ENCODE results near the gene LRP1B.

Gene LRP1B

DNA sequence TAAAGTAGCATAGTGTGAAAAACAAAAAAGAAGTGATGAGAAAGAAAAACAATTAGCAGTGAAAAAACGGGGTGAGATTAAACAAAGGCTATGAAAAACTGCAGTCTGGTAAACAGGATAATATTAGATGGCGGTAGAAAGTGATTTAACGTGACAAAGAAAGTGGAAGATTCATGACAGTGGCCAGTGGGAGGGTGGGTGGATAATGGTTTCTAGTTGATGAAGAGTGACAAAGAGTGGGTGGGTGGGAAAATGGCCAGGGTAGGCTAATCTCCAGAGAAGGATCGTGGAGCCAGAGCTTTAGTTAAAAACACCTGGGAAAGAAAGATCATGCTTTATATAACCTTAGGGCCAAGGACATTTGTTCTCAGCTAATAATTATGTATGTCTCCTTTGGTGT lies 1667.8 kb downstream of the LRP1B start:
- Histone ChIP-seq H3K27me3 (ENCODE audit: insufficient read depth, low read length, poor library complexity, severe bottlenecking) (no peaks in the 10 kb centered on the region), H3K4me1 (ENCODE audit: insufficient read depth, low read length, poor library complexity, severe bottlenecking) (no peaks in the 10 kb centered on the region), H3K4me2 (ENCODE audit: low read depth, low read length, poor library complexity, severe bottlenecking) (no peak overlapping the region), H3F3A (ENCODE audit: low read depth) (no peaks in the 10 kb centered on the region), H3K9ac (ENCODE audit: low read depth, low read length, poor library complexity, severe bottlenecking) (no peak overlapping the region), H2AFZ (ENCODE audit: low read length) (no peak overlapping the region), H4K20me1 (ENCODE audit: insufficient read depth, low read length, poor library complexity, severe bottlenecking) (no peaks in the 10 kb centered on the region), H3K9me2 (replicated peaks; ENCODE audit: low read depth, low read length) (no peaks in the 10 kb centered on the region), H3K9me3 (ENCODE audit: insufficient read depth, low read depth, low read length) (no peaks in the 10 kb centered on the region), H3K4me3 (ENCODE audit: low read length, poor library complexity, severe bottlenecking) (no peak overlapping the region), H3K36me3 (ENCODE audit: insufficient read depth, low read length) (no peaks in the 10 kb centered on the region), H3K79me2 (ENCODE audit: insufficient read depth, low read length) (no peaks in the 10 kb centered on the region)
- TF ChIP-seq, protein P1, sequence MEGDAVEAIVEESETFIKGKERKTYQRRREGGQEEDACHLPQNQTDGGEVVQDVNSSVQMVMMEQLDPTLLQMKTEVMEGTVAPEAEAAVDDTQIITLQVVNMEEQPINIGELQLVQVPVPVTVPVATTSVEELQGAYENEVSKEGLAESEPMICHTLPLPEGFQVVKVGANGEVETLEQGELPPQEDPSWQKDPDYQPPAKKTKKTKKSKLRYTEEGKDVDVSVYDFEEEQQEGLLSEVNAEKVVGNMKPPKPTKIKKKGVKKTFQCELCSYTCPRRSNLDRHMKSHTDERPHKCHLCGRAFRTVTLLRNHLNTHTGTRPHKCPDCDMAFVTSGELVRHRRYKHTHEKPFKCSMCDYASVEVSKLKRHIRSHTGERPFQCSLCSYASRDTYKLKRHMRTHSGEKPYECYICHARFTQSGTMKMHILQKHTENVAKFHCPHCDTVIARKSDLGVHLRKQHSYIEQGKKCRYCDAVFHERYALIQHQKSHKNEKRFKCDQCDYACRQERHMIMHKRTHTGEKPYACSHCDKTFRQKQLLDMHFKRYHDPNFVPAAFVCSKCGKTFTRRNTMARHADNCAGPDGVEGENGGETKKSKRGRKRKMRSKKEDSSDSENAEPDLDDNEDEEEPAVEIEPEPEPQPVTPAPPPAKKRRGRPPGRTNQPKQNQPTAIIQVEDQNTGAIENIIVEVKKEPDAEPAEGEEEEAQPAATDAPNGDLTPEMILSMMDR (conservative IDR thresholded peaks at IDR 0.05; ENCODE audit: low read length) = no peak
- TF ChIP-seq EZH2phosphoT487 (IDR thresholded peaks at IDR 0.05; ENCODE audit: borderline replicate concordance) = no peak

DNA sequence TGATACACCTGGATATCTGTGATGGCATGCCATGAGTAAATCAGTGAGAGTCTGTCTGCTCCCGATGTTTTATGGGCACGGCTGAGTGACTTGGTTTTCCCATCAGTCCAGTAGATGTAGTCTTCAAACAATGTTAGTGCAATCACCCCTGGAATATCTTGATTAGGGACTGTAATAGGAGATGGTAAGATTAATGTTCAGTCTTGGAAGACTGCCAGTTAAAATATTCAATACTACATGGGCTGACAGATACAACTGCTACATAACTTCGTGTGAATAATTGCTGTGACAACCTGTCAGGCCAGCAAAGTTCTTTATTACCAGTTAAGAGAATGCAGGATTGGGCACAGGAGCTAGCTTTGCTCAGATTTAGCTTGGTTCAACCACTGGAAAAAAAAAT lies 1673.3 kb downstream of the LRP1B start:
- Histone ChIP-seq H4K20me1 (ENCODE audit: insufficient read depth, low read length, poor library complexity, severe bottlenecking) (no peaks in the 10 kb centered on the region), H3K4me1 (ENCODE audit: insufficient read depth, low read length, poor library complexity, severe bottlenecking) (no peaks in the 10 kb centered on the region), H3K9ac (ENCODE audit: low read depth, low read length, poor library complexity, severe bottlenecking) (no peak overlapping the region), H3K9me2 (replicated peaks; ENCODE audit: low read depth, low read length) (no peaks in the 10 kb centered on the region), H3K9me3 (ENCODE audit: insufficient read depth, low read depth, low read length) (no peaks in the 10 kb centered on the region), H3F3A (ENCODE audit: low read depth) (no peaks in the 10 kb centered on the region), H3K4me2 (ENCODE audit: low read depth, low read length, poor library complexity, severe bottlenecking) (no peak overlapping the region), H3K79me2 (ENCODE audit: insufficient read depth, low read length) (no peaks in the 10 kb centered on the region), H3K36me3 (ENCODE audit: insufficient read depth, low read length) (no peaks in the 10 kb centered on the region), H3K4me3 (ENCODE audit: low read length, poor library complexity, severe bottlenecking) (no peak overlapping the region), H3K27me3 (ENCODE audit: insufficient read depth, low read length, poor library complexity, severe bottlenecking) (no peaks in the 10 kb centered on the region), H2AFZ (ENCODE audit: low read length) (no peak overlapping the region)
- TF ChIP-seq EZH2phosphoT487 (IDR thresholded peaks at IDR 0.05; ENCODE audit: borderline replicate concordance) = no peak
- TF ChIP-seq, protein P1 (conservative IDR thresholded peaks at IDR 0.05; ENCODE audit: low read length) = no peak

DNA sequence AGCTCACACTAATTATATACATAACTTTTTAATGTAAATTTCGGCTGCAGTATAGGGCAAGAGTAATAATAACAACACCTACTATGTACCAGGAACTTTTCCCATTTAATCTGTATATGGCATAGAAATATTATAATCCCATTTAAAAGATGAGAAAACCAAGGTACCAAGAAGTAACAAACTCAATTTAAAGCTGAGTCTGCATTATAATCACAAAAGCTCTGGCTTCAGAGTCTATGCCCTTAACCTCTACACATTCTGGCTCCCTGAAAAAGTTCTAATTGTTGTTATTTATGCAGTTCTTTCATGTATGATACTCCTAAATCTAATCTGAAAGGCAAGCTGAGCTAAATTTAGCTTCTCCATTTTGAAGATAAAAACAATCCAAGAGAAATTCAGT lies 1675.5 kb downstream of the LRP1B start:
- Histone ChIP-seq H3F3A (ENCODE audit: low read depth) (no peaks in the 10 kb centered on the region), H2AFZ (ENCODE audit: low read length) (no peak overlapping the region), H3K36me3 (ENCODE audit: insufficient read depth, low read length) (no peaks in the 10 kb centered on the region), H3K4me3 (ENCODE audit: low read length, poor library complexity, severe bottlenecking) (no peak overlapping the region), H3K4me1 (ENCODE audit: insufficient read depth, low read length, poor library complexity, severe bottlenecking) (no peaks in the 10 kb centered on the region), H3K79me2 (ENCODE audit: insufficient read depth, low read length) (no peaks in the 10 kb centered on the region), H3K9me2 (replicated peaks; ENCODE audit: low read depth, low read length) (no peaks in the 10 kb centered on the region), H3K4me2 (ENCODE audit: low read depth, low read length, poor library complexity, severe bottlenecking) (no peak overlapping the region), H3K9me3 (ENCODE audit: insufficient read depth, low read depth, low read length) (no peaks in the 10 kb centered on the region), H4K20me1 (ENCODE audit: insufficient read depth, low read length, poor library complexity, severe bottlenecking) (no peaks in the 10 kb centered on the region), H3K27me3 (ENCODE audit: insufficient read depth, low read length, poor library complexity, severe bottlenecking) (no peaks in the 10 kb centered on the region), H3K9ac (ENCODE audit: low read depth, low read length, poor library complexity, severe bottlenecking) (no peak overlapping the region)
- TF ChIP-seq, protein P1 (conservative IDR thresholded peaks at IDR 0.05; ENCODE audit: low read length) = no peak
- TF ChIP-seq EZH2phosphoT487 (IDR thresholded peaks at IDR 0.05; ENCODE audit: borderline replicate concordance) = no peak
